ENCODE measurements around the gene ATP2B1.

GRCh38 chr12:89621521-89621920 is 87.1 kb downstream of the ATP2B1 start:
- TF ChIP-seq CTCF (conservative IDR thresholded peaks at IDR 0.05; ENCODE audit: low read depth, low read length) (no peak), EZH2 (IDR thresholded peaks at IDR 0.05; ENCODE audit: low read length, unreplicated experiment) (no peak), EZH2phosphoT487 (IDR thresholded peaks at IDR 0.05; ENCODE audit: borderline replicate concordance, low read length) (no peak)
